ENCODE measurements around the gene KCNG1.

Gene KCNG1

GRCh38 chr20:51021067-51022025 lies 1.6 kb downstream of the KCNG1 start:
- DNase-seq (ENCODE audit: low spot score), result no peak
- H3K9ac ChIP-seq (ENCODE audit: low read depth, low read length, poor library complexity), result no peak overlapping the region
- H3K27me3 ChIP-seq (ENCODE audit: control insufficient read depth in 3 of 3, insufficient read depth in 3 of 3, low read depth in 1 of 3, low read length in 3 of 3), result peaks cover 9 to 35% (median 31%) of the 10 kb centered on the region in 3 experiments
- no peak overlapping the region for H2BK5ac ChIP-seq (ENCODE audit: low read length)
- H3K4me2 ChIP-seq (ENCODE audit: insufficient read depth, low read length, poor library complexity, severe bottlenecking), result peak overlapping the region; percentile 37
- H3K36me3 ChIP-seq (replicated peaks in 1 of 2; ENCODE audit: control insufficient read depth in 2 of 2, insufficient read depth in 2 of 2, low read length in 2 of 2), result no peaks in the 10 kb centered on the region
- H3K23ac ChIP-seq (ENCODE audit: low read depth, low read length, poor library complexity), result no peak overlapping the region
- H3K4me3 ChIP-seq (ENCODE audit: low read length in 2 of 2), result no peak overlapping the region
- no peak overlapping the region for H2BK12ac ChIP-seq (ENCODE audit: low read length)
- peak overlapping the region; percentile 24 for H3K18ac ChIP-seq (ENCODE audit: low read length)
- H3K4ac ChIP-seq (ENCODE audit: low read length), result no peak overlapping the region
- H3K9me3 ChIP-seq (replicated peaks in 1 of 2; ENCODE audit: control insufficient read depth in 2 of 2, insufficient read depth in 1 of 2, low read depth in 1 of 2, low read length in 2 of 2), result no peaks in the 10 kb centered on the region
- H2BK15ac ChIP-seq (ENCODE audit: low read length), result peak overlapping the region; percentile 29
- H2AFZ ChIP-seq (ENCODE audit: low read length), result no peak overlapping the region
- H3K14ac ChIP-seq (ENCODE audit: low read length), result no peak overlapping the region
- no peak overlapping the region for H3K27ac ChIP-seq (replicated peaks; ENCODE audit: low read length)
- no peak overlapping the region for H4K8ac ChIP-seq (ENCODE audit: low read depth, low read length)
- no CpG with 5 or more reads among the region's 16 CpGs for WGBS, 2 donors (ENCODE audit: extremely low coverage in 2 of 2, insufficient read length in 2 of 2, insufficient replicate concordance in 1 of 2)
- H4K91ac ChIP-seq (ENCODE audit: low read depth, low read length, poor library complexity), result no peak overlapping the region
- no peak overlapping the region for H2AK5ac ChIP-seq (ENCODE audit: low read depth, low read length)
- peaks cover 5 to 25% of the 10 kb centered on the region in 2 donors for H3K4me1 ChIP-seq (ENCODE audit: control insufficient read depth in 2 of 2, insufficient read depth in 1 of 2, low read depth in 1 of 2, low read length in 2 of 2)
- no peaks in the 10 kb centered on the region for H3K79me1 ChIP-seq (ENCODE audit: low read depth, low read length)
- H2BK120ac ChIP-seq (ENCODE audit: low read depth, low read length), result no peak overlapping the region

DNA sequence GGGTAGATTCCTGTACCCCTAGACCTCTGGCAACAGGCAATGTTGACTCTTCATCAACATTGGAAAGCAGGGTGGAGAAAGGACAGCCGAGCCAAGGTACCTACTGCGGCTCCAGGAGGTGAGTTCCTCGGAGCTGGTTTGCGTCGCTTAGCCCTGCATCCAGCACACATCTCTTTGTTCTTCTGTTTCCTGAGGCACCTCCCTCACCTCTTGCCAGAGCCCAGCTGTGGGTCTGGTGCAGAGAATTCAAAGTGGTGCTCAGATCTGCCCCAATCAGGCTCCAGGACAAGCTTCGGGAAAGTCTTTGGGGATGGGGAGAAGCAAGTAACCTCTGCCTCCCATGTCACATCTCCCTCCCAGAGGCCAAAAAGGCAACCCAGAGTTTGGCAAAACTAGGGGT lies 2.2 kb downstream of the KCNG1 start:
- Histone ChIP-seq H3K4ac (ENCODE audit: low read length) (no peak overlapping the region), H3K27ac (replicated peaks; ENCODE audit: low read length) (no peak overlapping the region), H2BK120ac (ENCODE audit: low read depth, low read length) (no peak overlapping the region), H2BK12ac (ENCODE audit: low read length) (no peak overlapping the region), H3K4me2 (ENCODE audit: insufficient read depth, low read length, poor library complexity, severe bottlenecking) (no peak overlapping the region), H2AFZ (ENCODE audit: low read length) (no peak overlapping the region), H3K27me3 (ENCODE audit: control insufficient read depth in 3 of 3, insufficient read depth in 3 of 3, low read depth in 1 of 3, low read length in 3 of 3) (peaks cover 9 to 31% (median 28%) of the 10 kb centered on the region in 3 experiments), H3K9me3 (replicated peaks in 1 of 2; ENCODE audit: control insufficient read depth in 2 of 2, insufficient read depth in 1 of 2, low read depth in 1 of 2, low read length in 2 of 2) (no peaks in the 10 kb centered on the region), H3K23ac (ENCODE audit: low read depth, low read length, poor library complexity) (no peak overlapping the region), H3K4me1 (ENCODE audit: control insufficient read depth in 2 of 2, insufficient read depth in 1 of 2, low read depth in 1 of 2, low read length in 2 of 2) (peaks cover 5 to 25% of the 10 kb centered on the region in 2 donors), H2BK5ac (ENCODE audit: low read length) (no peak overlapping the region), H3K18ac (ENCODE audit: low read length) (no peak overlapping the region), H4K91ac (ENCODE audit: low read depth, low read length, poor library complexity) (no peak overlapping the region), H3K36me3 (replicated peaks in 1 of 2; ENCODE audit: control insufficient read depth in 2 of 2, insufficient read depth in 2 of 2, low read length in 2 of 2) (no peaks in the 10 kb centered on the region), H3K79me1 (ENCODE audit: low read depth, low read length) (no peaks in the 10 kb centered on the region), H4K8ac (ENCODE audit: low read depth, low read length) (no peak overlapping the region), H3K4me3 (ENCODE audit: low read length in 2 of 2) (no peak overlapping the region), H3K14ac (ENCODE audit: low read length) (no peak overlapping the region), H3K9ac (ENCODE audit: low read depth, low read length, poor library complexity) (no peak overlapping the region), H2BK15ac (ENCODE audit: low read length) (no peak overlapping the region), H2AK5ac (ENCODE audit: low read depth, low read length) (no peak overlapping the region)
- DNase-seq (ENCODE audit: low spot score), result no peak
- WGBS, 2 donors (ENCODE audit: extremely low coverage in 2 of 2, insufficient read length in 2 of 2, insufficient replicate concordance in 1 of 2), result no CpG with 5 or more reads among the region's 6 CpGs

- Histone ChIP-seq H3K4ac (ENCODE audit: low read length) (no peak overlapping the region), H2BK120ac (ENCODE audit: low read depth, low read length) (no peak overlapping the region), H3K36me3 (replicated peaks in 1 of 2; ENCODE audit: control insufficient read depth in 2 of 2, insufficient read depth in 2 of 2, low read length in 2 of 2) (no peaks in the 10 kb centered on the region), H3K4me3 (ENCODE audit: low read length in 2 of 2) (no peak overlapping the region), H4K8ac (ENCODE audit: low read depth, low read length) (no peak overlapping the region), H3K14ac (ENCODE audit: low read length) (no peak overlapping the region), H3K9ac (ENCODE audit: low read depth, low read length, poor library complexity) (no peak overlapping the region), H3K79me1 (ENCODE audit: low read depth, low read length) (no peaks in the 10 kb centered on the region), H2AFZ (ENCODE audit: low read length) (no peak overlapping the region), H2AK5ac (ENCODE audit: low read depth, low read length) (no peak overlapping the region), H2BK12ac (ENCODE audit: low read length) (no peak overlapping the region), H3K4me1 (ENCODE audit: control insufficient read depth in 2 of 2, insufficient read depth in 1 of 2, low read depth in 1 of 2, low read length in 2 of 2) (peaks cover 6 to 29% of the 10 kb centered on the region in 2 donors), H3K9me3 (replicated peaks in 1 of 2; ENCODE audit: control insufficient read depth in 2 of 2, insufficient read depth in 1 of 2, low read depth in 1 of 2, low read length in 2 of 2) (no peaks in the 10 kb centered on the region), H3K18ac (ENCODE audit: low read length) (no peak overlapping the region), H3K27me3 (ENCODE audit: control insufficient read depth in 3 of 3, insufficient read depth in 3 of 3, low read depth in 1 of 3, low read length in 3 of 3) (peaks cover 9 to 31% (median 26%) of the 10 kb centered on the region in 3 experiments), H2BK15ac (ENCODE audit: low read length) (no peak overlapping the region), H3K23ac (ENCODE audit: low read depth, low read length, poor library complexity) (no peak overlapping the region), H3K4me2 (ENCODE audit: insufficient read depth, low read length, poor library complexity, severe bottlenecking) (no peak overlapping the region), H4K91ac (ENCODE audit: low read depth, low read length, poor library complexity) (no peak overlapping the region), H3K27ac (replicated peaks; ENCODE audit: low read length) (no peak overlapping the region), H2BK5ac (ENCODE audit: low read length) (no peak overlapping the region)
- no peak for DNase-seq (ENCODE audit: low spot score)
- no CpG with 5 or more reads among the region's 21 CpGs for WGBS, 2 donors (ENCODE audit: extremely low coverage in 2 of 2, insufficient read length in 2 of 2, insufficient replicate concordance in 1 of 2)
Measured at GRCh38 chr20:51019656-51020592, 3.0 kb downstream of the KCNG1 start.

Measured in neuronal stem cell (in vitro differentiated cells).